Kidney (tissue), 14 donors: ENCODE measurements around the gene SUCLG1. TPM values are rescaled to one million over a fixed set of nuclear protein-coding genes. Genes with fewer than 3 reads are reported as not detected.

Experiments
- DNase-seq, 5 donors: peaks; one replicate each; pipeline ENCODE4 v3.0.0-alpha.2; 2013 to 2020
- FAIRE-seq: peaks from 2 replicates; lab custom pipeline; 2012; peaks lifted over from hg19 to GRCh38; lab: Jason Lieb, UNC
- H3K27ac ChIP-seq, 2 donors: one replicate each; pipeline ENCODE4 v1.7.0; 2013; ENCODE audit warnings: low read depth in 2 of 2, low read length in 2 of 2, inconsistent platforms in 1 of 2
- H3K27me3 ChIP-seq: one replicate; pipeline ENCODE4 v1.7.1; 2013; ENCODE audit warnings: low read length, inconsistent platforms; ENCODE audit not compliant: control insufficient read depth, insufficient read depth
- H3K36me3 ChIP-seq, 3 donors: one replicate each; pipeline versions ENCODE4 v1.7.0 to v1.7.1; 2013; ENCODE audit warnings: low read length in 3 of 3, control low read depth in 1 of 3, inconsistent platforms in 1 of 3; ENCODE audit not compliant: insufficient read depth in 3 of 3, control insufficient read depth in 2 of 3
- H3K4me1 ChIP-seq, 3 donors: one replicate each; pipeline versions ENCODE4 v1.7.0 to v1.7.1; 2013; ENCODE audit warnings: low read length in 3 of 3, inconsistent platforms in 1 of 3, low read depth in 1 of 3; ENCODE audit not compliant: control insufficient read depth in 2 of 3, insufficient read depth in 2 of 3
- H3K4me3 ChIP-seq, 3 donors: one replicate each; pipeline versions ENCODE4 v1.7.0 to v1.8.1; 2013; ENCODE audit warnings: low read length in 3 of 3, control low read depth in 1 of 3, inconsistent platforms in 1 of 3
- H3K9ac ChIP-seq, 3 donors: one replicate each; pipeline versions ENCODE4 v1.7.0 to v1.7.1; 2013; ENCODE audit warnings: low read length in 3 of 3, control low read depth in 1 of 3, inconsistent platforms in 1 of 3
- H3K9me3 ChIP-seq, 3 donors: one replicate each; pipeline versions ENCODE4 v1.7.0 to v1.7.1; 2013; ENCODE audit warnings: low read length in 3 of 3, control low read depth in 1 of 3, inconsistent platforms in 1 of 3; ENCODE audit not compliant: control insufficient read depth in 2 of 3, insufficient read depth in 1 of 3
- intact Hi-C: fragments of 100-400 bp; cut with DNase I; formaldehyde crosslinking; loops from one replicate; pipeline ENCODE4 v1.11.1; 2022
- polyA plus RNA-seq: library from polyadenylated mRNA; stranded (reverse); fragments of 350-450 nt; fragmentation: Illumina TruSeq; extraction: RNeasy Lipid Tissue Mini Kit (QIAGEN cat#74804); gene quantifications from one replicate; pipeline ENCODE4 v1.2.3, GENCODE V29; 2014; ENCODE audit warnings: low read depth, low replicate concordance; ENCODE audit not compliant: insufficient read depth
- total RNA-seq: library from RNA; stranded (reverse); fragmentation: NEBNext Ultra II Directional; extraction: Animal tissue kit (Norgen Biotek cat#: 25700); gene quantifications from one replicate; pipeline ENCODE4 v1.2.1, GENCODE V29; 2021
- TF ChIP-seq, protein P1 (sequence below): IDR thresholded peaks from 3 replicates; pipeline ENCODE4 v1.5.1; 2012; ENCODE audit warnings: mild to moderate bottlenecking, moderate library complexity, borderline replicate concordance; ENCODE audit not compliant: insufficient read depth; ENCODE audit errors: extremely low read depth
- donor health status: control.
- donor health status: control.
- donor health status: control.
- donor health status: control.
- donor health status: control.
- donor health status: DM: yes; HTN: yes; CAD: no.
- donor health status: Normal renal cell carcinoma (clear cell type).

Gene SUCLG1
- total and polyA plus RNA-seq, 2 donors from 2014 or later: 89.6 to 789 TPM

DNA sequence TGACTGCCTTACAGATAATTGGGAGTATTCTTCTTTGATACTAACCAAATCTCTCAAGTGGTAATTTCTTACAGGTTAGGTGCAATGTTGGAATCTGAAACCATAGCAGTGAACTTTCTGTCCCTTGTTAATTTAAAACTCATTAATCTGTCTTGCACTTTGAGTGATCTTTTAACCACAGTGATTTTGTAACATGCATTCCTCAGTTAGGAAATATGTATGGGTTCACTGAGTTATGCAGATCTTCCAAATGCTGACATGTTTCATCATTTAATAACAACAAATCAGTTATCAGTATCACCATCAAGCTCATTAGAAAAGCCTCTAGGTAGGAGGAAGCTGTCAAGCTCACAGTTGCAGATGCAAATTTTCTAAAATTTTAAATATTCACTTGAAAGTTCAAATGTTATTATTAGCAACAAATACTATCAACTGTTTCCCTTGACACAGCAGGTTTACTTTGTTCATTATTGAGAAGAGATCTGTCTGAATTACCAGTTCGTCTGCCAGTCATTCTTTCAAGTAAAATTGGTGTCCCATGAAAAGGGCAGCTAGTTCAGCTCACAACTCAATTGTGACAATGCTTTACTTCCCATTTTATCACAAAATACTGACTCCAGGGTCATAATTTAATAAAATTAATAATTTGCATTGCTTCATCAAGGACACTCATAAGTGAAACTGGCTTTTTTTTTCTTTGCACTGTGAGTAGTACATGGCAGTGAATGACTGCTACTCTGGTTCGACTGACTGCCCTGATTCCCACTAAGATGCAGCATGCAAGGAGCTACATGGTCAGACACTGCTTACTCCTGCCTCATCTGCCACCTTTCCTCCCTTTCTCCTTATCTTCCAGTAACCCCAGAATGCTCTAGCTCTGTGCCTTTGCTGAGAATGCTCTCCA is 31.6 kb downstream of the SUCLG1 start:
- Histone ChIP-seq H3K4me1 (peaks cover 0 to 15% (median 2%) of the 10 kb centered on the region in 3 donors), H3K9me3 (no peaks in the 10 kb centered on the region), H3K4me3 (no peak overlapping the region), H3K9ac (no peak overlapping the region), H3K27ac (peak overlapping the region; percentile 13 to 61), H3K27me3 (no peaks in the 10 kb centered on the region), H3K36me3 (peaks cover 6 to 59% (median 30%) of the 10 kb centered on the region in 3 donors)
- DNase-seq: peak in 2 of 5 donors; percentile 10
- TF ChIP-seq, protein P1, sequence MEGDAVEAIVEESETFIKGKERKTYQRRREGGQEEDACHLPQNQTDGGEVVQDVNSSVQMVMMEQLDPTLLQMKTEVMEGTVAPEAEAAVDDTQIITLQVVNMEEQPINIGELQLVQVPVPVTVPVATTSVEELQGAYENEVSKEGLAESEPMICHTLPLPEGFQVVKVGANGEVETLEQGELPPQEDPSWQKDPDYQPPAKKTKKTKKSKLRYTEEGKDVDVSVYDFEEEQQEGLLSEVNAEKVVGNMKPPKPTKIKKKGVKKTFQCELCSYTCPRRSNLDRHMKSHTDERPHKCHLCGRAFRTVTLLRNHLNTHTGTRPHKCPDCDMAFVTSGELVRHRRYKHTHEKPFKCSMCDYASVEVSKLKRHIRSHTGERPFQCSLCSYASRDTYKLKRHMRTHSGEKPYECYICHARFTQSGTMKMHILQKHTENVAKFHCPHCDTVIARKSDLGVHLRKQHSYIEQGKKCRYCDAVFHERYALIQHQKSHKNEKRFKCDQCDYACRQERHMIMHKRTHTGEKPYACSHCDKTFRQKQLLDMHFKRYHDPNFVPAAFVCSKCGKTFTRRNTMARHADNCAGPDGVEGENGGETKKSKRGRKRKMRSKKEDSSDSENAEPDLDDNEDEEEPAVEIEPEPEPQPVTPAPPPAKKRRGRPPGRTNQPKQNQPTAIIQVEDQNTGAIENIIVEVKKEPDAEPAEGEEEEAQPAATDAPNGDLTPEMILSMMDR: no peak
- peak; percentile 63 for FAIRE-seq
- intact Hi-C loops: no loop called here

DNA sequence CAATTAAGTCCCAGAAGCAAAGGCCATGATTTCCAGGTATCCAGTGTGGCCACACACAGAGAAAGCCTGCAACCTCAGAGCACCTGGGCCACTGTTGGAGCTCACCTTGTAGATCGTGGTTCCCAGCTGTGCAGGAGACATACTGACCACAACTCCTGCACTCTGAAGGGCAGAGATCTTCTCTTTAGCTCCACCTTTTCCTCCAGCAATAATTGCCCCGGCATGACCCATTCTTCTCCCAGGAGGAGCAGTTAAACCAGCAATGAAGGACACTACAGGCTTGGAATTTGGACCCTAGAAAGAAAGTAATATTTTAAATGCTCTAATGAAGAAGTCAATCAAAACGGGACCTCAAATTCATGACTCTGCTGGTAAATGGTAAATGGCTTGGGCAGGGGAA is 33.8 kb downstream of the SUCLG1 start:
- H3K27ac ChIP-seq: peak overlapping the region; percentile 18 to 47

DNA sequence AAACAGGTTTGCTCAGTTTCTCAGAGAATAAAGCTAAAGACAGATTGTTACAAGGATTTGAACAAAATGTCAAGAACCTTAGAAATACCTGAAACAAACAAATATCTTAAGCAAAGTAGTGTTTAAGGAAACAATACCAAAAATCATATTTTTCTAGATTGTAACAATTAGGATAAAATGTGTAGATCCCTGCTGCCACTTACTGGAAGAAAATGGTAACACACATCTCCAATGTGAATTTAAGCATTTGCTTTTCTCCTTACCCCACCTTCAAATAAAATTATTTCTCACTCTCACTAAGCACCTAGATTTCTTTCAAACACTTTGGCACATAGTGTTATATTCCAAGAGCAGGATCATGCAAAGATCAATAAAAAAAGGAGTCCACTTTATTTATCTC is 34.9 kb downstream of the SUCLG1 start:
- intact Hi-C loops: no loop called here
- TF ChIP-seq, protein P1: peak; percentile 22
- no peak overlapping the region for H3K27ac ChIP-seq
- no peaks in the 10 kb centered on the region for H3K27me3 ChIP-seq
- no peak for DNase-seq
- H3K4me1 ChIP-seq: peaks cover 0 to 5% (median 2%) of the 10 kb centered on the region in 3 donors
- no peaks in the 10 kb centered on the region for H3K9me3 ChIP-seq
- peak; percentile 42 for FAIRE-seq
- H3K36me3 ChIP-seq: peaks cover 0 to 27% (median 8%) of the 10 kb centered on the region in 3 donors
- peak overlapping the region in 1 of 3 donors; percentile 24 for H3K9ac ChIP-seq
- H3K4me3 ChIP-seq: peak overlapping the region in 2 of 3 donors; percentile 64 to 71

More for the DNA sequence above, 33.8 kb downstream of the SUCLG1 start:
- no peaks in the 10 kb centered on the region for H3K9me3 ChIP-seq
- H3K36me3 ChIP-seq: peaks cover 2 to 38% (median 16%) of the 10 kb centered on the region in 3 donors
- TF ChIP-seq, protein P1: no peak
- FAIRE-seq (no peak), DNase-seq (no peak)
- H3K4me3 ChIP-seq: peak overlapping the region in 2 of 3 donors; percentile 64 to 71
- H3K4me1 ChIP-seq: peaks cover 0 to 15% (median 2%) of the 10 kb centered on the region in 3 donors
- H3K27me3 ChIP-seq: no peaks in the 10 kb centered on the region
- intact Hi-C loops: no loop called here
- H3K9ac ChIP-seq: no peak overlapping the region
